SU-DHL-6 (cell line): ENCODE results near the gene GPC3.

Source experiments
- H2AFZ ChIP-seq: fragments of 200-600 bp; sonication (generic); 2 replicates; pipeline ENCODE4 v1.6.1; 2014; ENCODE audit warnings: low read depth, mild to moderate bottlenecking, moderate library complexity, mixed read lengths, antibody characterized with exemption, low read length; ENCODE audit not compliant: severe bottlenecking
- H3F3A ChIP-seq: fragments of 200-600 bp; shearing (Covaris generic); 2 replicates; pipeline ENCODE4 v1.6.0; 2016; ENCODE audit warnings: antibody characterized with exemption, mild to moderate bottlenecking; ENCODE audit not compliant: insufficient read depth
- H3K27ac ChIP-seq: fragments of 200-600 bp; sonication (generic); 2 replicates; pipeline ENCODE4 v1.5.1; 2016; ENCODE audit warnings: low read depth, mild to moderate bottlenecking, low read length, moderate library complexity, mixed read lengths
- H3K27me3 ChIP-seq: fragments of 200-600 bp; sonication (generic), shearing (Covaris generic); 2 replicates; pipeline ENCODE4 v1.6.0; 2014; ENCODE audit warnings: mild to moderate bottlenecking, low read length
- H3K36me3 ChIP-seq: fragments of 200-600 bp; sonication (generic); 2 replicates; pipeline ENCODE4 v1.6.1; 2014; ENCODE audit warnings: mild to moderate bottlenecking, low read length, mixed read lengths
- H3K4me2 ChIP-seq: fragments of 300-600, 200-600 bp; shearing (Covaris generic), sonication (generic); 2 replicates; pipeline ENCODE4 v1.6.0; 2014; ENCODE audit warnings: low read length, low read depth, mild to moderate bottlenecking; ENCODE audit not compliant: poor library complexity, severe bottlenecking
- H3K4me3 ChIP-seq: fragments of 200-600 bp; sonication (generic); 2 replicates; pipeline ENCODE4 v1.5.1; 2014; ENCODE audit warnings: antibody characterized with exemption, low read length, mild to moderate bottlenecking, mixed read lengths; ENCODE audit not compliant: insufficient read depth, poor library complexity, severe bottlenecking
- H3K79me2 ChIP-seq: fragments of 200-600 bp; sonication (generic); 2 replicates; pipeline ENCODE4 v1.6.1; 2014; ENCODE audit warnings: mild to moderate bottlenecking, low read length, moderate library complexity; ENCODE audit not compliant: insufficient read depth
- H3K9ac ChIP-seq: fragments of 200-600 bp; sonication (generic); 2 replicates; pipeline ENCODE4 v1.7.0; 2014; ENCODE audit warnings: mild to moderate bottlenecking, low read length
- H3K9me2 ChIP-seq: fragments of 200-600 bp; sonication (generic); replicated peaks from 2 replicates; pipeline ENCODE4 v1.6.1; 2014; ENCODE audit warnings: low read length; ENCODE audit not compliant: insufficient read depth
- H3K9me3 ChIP-seq: fragments of 200-600 bp; sonication (generic); 2 replicates; pipeline ENCODE4 v1.6.1; 2014; ENCODE audit warnings: low read length, mixed read lengths; ENCODE audit not compliant: insufficient read depth
- H4K20me1 ChIP-seq: fragments of 200-600 bp; sonication (generic); 2 replicates; pipeline ENCODE4 v1.6.1; 2014; ENCODE audit warnings: low read depth, mild to moderate bottlenecking, antibody characterized with exemption, low read length, moderate library complexity, mixed read lengths
- EZH2phosphoT487 ChIP-seq: fragments of 200-600 bp; sonication (generic), shearing (Covaris generic); conservative IDR thresholded peaks from 2 replicates; pipeline ENCODE4 v1.6.1; 2018; ENCODE audit warnings: mild to moderate bottlenecking, antibody characterized with exemption, low read length, moderate library complexity, mixed read lengths
- TF ChIP-seq, protein P1 (sequence below): fragments of 200-600 bp; sonication (generic); IDR thresholded peaks from one replicate; pipeline ENCODE4 v1.5.1; 2017; ENCODE audit warnings: antibody characterized with exemption, mild to moderate bottlenecking, low read length, moderate library complexity; ENCODE audit not compliant: insufficient read depth, poor library complexity, severe bottlenecking

The GPC3 gene

DNA sequence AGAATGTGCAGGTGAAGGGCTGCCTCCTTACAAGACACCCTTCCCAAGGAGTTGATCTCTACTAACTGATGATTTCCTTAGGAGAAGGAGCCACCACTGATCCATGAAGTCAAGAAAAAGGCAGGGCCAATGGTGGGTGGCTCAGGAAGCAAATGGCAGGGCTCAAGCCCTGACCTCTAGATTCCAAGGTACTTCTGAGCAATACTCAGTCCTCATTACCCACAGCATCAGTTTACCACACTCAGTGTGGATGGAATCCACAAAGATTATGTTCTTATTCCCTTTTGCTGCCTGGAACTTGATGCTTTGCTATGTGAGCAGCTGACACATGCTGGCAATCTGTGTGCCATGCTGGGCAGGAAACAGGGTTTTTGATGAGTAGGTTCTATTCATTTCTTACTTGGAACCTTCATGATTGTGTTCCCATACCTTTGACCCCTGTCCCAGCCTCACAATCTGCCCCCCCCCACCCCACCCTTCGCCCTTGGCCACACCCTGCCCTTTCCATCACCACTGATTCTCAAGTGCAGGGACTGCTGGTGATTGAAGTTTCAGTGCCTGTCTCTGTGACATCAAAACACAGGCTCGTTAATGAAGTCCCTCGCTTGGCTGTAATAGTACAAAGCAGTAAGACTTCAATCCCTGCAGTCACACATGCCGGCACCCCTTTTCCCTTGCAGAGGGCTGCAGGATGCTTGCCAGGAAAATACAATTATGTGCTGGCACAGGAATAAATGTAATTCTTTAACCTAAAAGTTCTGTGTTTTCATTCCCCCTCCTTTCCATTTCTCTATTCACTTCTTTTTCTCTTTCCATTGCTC lies 434.5 kb downstream of the GPC3 start:
- no peak overlapping the region for H3K4me2 ChIP-seq
- no peak overlapping the region for H2AFZ ChIP-seq
- H3K4me3 ChIP-seq = no peak overlapping the region
- TF ChIP-seq, protein P1, sequence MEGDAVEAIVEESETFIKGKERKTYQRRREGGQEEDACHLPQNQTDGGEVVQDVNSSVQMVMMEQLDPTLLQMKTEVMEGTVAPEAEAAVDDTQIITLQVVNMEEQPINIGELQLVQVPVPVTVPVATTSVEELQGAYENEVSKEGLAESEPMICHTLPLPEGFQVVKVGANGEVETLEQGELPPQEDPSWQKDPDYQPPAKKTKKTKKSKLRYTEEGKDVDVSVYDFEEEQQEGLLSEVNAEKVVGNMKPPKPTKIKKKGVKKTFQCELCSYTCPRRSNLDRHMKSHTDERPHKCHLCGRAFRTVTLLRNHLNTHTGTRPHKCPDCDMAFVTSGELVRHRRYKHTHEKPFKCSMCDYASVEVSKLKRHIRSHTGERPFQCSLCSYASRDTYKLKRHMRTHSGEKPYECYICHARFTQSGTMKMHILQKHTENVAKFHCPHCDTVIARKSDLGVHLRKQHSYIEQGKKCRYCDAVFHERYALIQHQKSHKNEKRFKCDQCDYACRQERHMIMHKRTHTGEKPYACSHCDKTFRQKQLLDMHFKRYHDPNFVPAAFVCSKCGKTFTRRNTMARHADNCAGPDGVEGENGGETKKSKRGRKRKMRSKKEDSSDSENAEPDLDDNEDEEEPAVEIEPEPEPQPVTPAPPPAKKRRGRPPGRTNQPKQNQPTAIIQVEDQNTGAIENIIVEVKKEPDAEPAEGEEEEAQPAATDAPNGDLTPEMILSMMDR = no peak
- no peak for TF ChIP-seq EZH2phosphoT487
- no peaks in the 10 kb centered on the region for H3K27me3 ChIP-seq
- no peaks in the 10 kb centered on the region for H3K9me3 ChIP-seq
- no peaks in the 10 kb centered on the region for H3F3A ChIP-seq
- no peaks in the 10 kb centered on the region for H3K9me2 ChIP-seq
- H3K27ac ChIP-seq = no peak overlapping the region
- no peaks in the 10 kb centered on the region for H4K20me1 ChIP-seq
- H3K79me2 ChIP-seq = no peaks in the 10 kb centered on the region
- H3K9ac ChIP-seq = no peak overlapping the region
- H3K36me3 ChIP-seq = no peaks in the 10 kb centered on the region

DNA sequence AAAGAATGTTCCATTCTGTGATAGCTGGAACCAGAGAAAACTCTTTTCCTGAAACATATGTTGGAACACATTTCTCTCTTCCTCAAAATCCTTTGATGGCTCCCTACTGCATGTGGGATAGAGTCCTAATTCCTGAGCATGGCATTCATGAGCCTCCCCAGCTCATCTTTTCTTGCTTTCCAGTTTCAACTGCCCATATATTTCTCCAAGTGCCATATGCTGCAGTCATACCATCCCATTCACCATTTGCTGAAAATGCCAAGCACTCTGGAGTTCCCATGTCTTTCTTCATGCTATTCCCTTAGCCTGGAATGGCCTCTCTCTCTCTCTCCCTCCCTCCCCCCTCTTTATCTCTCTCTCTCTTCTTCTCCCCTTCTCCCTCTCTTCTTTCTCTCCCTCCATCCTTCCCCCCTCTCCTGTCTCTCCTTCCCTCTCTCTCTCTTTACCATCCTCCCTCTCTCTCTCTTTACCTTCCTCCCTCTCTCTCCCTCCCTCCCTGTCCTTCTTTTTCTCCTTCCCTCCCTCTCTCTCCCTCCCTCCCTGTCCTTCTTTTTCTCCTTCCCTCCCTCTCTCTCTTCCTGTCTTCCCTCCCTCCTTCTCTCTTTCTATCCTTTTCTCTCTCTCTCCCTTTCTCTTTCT lies 436.0 kb downstream of the GPC3 start:
- Histone ChIP-seq H3K4me2 (no peak overlapping the region), H2AFZ (no peak overlapping the region), H4K20me1 (no peaks in the 10 kb centered on the region), H3F3A (no peaks in the 10 kb centered on the region), H3K79me2 (no peaks in the 10 kb centered on the region), H3K36me3 (no peaks in the 10 kb centered on the region), H3K4me3 (no peak overlapping the region), H3K9me3 (no peaks in the 10 kb centered on the region), H3K9me2 (no peaks in the 10 kb centered on the region), H3K9ac (no peak overlapping the region), H3K27me3 (no peaks in the 10 kb centered on the region), H3K27ac (no peak overlapping the region)
- TF ChIP-seq, protein P1 = no peak
- no peak for TF ChIP-seq EZH2phosphoT487

DNA sequence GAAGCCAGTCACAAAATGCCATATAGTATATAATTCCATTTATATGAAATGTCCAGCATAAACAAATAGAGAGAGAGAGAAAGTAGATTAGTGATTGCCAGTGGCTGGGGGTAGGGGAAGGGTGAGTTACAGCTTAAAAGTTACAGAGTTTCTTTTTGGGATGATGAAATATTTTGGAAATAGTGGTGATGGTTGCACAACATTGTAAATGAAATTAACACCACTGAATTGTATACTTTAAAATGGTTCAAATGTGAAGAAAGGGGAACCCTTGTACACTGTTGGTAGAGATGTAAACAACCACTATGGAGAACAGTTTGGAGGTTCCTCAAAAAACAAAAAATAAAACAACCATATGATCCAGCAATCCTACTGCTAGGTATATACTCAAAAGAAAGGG lies 439.0 kb downstream of the GPC3 start:
- TF ChIP-seq, protein P1 = no peak
- TF ChIP-seq EZH2phosphoT487 = no peak
- H3K9ac ChIP-seq = no peak overlapping the region
- no peaks in the 10 kb centered on the region for H3K9me2 ChIP-seq
- no peaks in the 10 kb centered on the region for H4K20me1 ChIP-seq
- no peaks in the 10 kb centered on the region for H3F3A ChIP-seq
- no peak overlapping the region for H3K4me3 ChIP-seq
- H3K36me3 ChIP-seq = no peaks in the 10 kb centered on the region
- no peak overlapping the region for H3K4me2 ChIP-seq
- no peaks in the 10 kb centered on the region for H3K27me3 ChIP-seq
- H3K27ac ChIP-seq = no peak overlapping the region
- no peaks in the 10 kb centered on the region for H3K9me3 ChIP-seq
- H3K79me2 ChIP-seq = no peaks in the 10 kb centered on the region
- H2AFZ ChIP-seq = no peak overlapping the region
